Measurements from ENCODE around the gene LIN28A. TPM values are rescaled to one million over a fixed set of nuclear protein-coding genes. Genes with fewer than 3 reads are reported as not detected.

The LIN28A gene
- total RNA-seq, 4 donors from 2014 or later: not detected

GRCh38 chr1:26399034-26399433, 11.6 kb upstream of the LIN28A start:
- H3K27me3 ChIP-seq: peaks cover 12% of the 10 kb centered on the region
- DNase-seq: no peak
- H3K27ac ChIP-seq: no peak overlapping the region
- no peak for TF ChIP-seq POLR2A (IDR thresholded peaks at IDR 0.05)
- TF ChIP-seq EP300 (IDR thresholded peaks at IDR 0.05; ENCODE audit: low read depth): no peak
- TF ChIP-seq POLR2AphosphoS5 (IDR thresholded peaks at IDR 0.05): no peak
- no peak for TF ChIP-seq CTCF (IDR thresholded peaks at IDR 0.05)
- no peaks in the 10 kb centered on the region for H3K9me3 ChIP-seq
- in situ Hi-C loops (cut with MboI; ENCODE audit: low pct_ligation_motif_present in 1 of 4, low pct_unique_long_range_greater_than_20kb in 1 of 4, low sequenced_read_pairs in 3 of 4): no loop called here
- no peaks in the 10 kb centered on the region for H3K4me1 ChIP-seq
- intact Hi-C loops (cut with DNase I; ENCODE audit: low total_unique reads): no loop called here
- H3K36me3 ChIP-seq: no peaks in the 10 kb centered on the region
- WGBS, 2 donors (ENCODE audit: low coverage in 1 of 2): 60 to 69% methylated on average over 2 to 3 of the region's 3 CpGs
- H3K4me3 ChIP-seq: no peak overlapping the region

- H3K27ac ChIP-seq: no peak overlapping the region
- no peak overlapping the region for H3K4me3 ChIP-seq
- H3K36me3 ChIP-seq: no peaks in the 10 kb centered on the region
- H3K9me3 ChIP-seq: no peaks in the 10 kb centered on the region
- TF ChIP-seq EP300 (IDR thresholded peaks at IDR 0.05; ENCODE audit: low read depth): no peak
- TF ChIP-seq POLR2AphosphoS5 (IDR thresholded peaks at IDR 0.05): no peak
- TF ChIP-seq CTCF (IDR thresholded peaks at IDR 0.05): no peak
- no peak for TF ChIP-seq POLR2A (IDR thresholded peaks at IDR 0.05)
- intact Hi-C loops (cut with DNase I; ENCODE audit: low total_unique reads) (no loop called here), in situ Hi-C loops (cut with MboI; ENCODE audit: low pct_ligation_motif_present in 1 of 4, low pct_unique_long_range_greater_than_20kb in 1 of 4, low sequenced_read_pairs in 3 of 4) (no loop called here)
- no peak for DNase-seq
- 80 to 84% methylated on average over 3 of the region's 3 CpGs for WGBS, 2 donors (ENCODE audit: low coverage in 1 of 2)
- no peaks in the 10 kb centered on the region for H3K4me1 ChIP-seq
- peaks cover 16% of the 10 kb centered on the region for H3K27me3 ChIP-seq
Observed at GRCh38 chr1:26401891-26402290, 8.7 kb upstream of the LIN28A start.

GRCh38 chr1:26403656-26404055, 7.0 kb upstream of the LIN28A start:
- WGBS, 2 donors (ENCODE audit: low coverage in 1 of 2): 20 to 26% methylated on average over 1 to 4 of the region's 4 CpGs
- Histone ChIP-seq H3K4me1 (no peaks in the 10 kb centered on the region), H3K27ac (no peak overlapping the region), H3K27me3 (peaks cover 18% of the 10 kb centered on the region), H3K4me3 (no peak overlapping the region), H3K9me3 (no peaks in the 10 kb centered on the region), H3K36me3 (no peaks in the 10 kb centered on the region)
- no peak for DNase-seq
- in situ Hi-C loops (cut with MboI; ENCODE audit: low pct_ligation_motif_present in 1 of 4, low pct_unique_long_range_greater_than_20kb in 1 of 4, low sequenced_read_pairs in 3 of 4) (no loop called here), intact Hi-C loops (cut with DNase I; ENCODE audit: low total_unique reads) (no loop called here)
- TF ChIP-seq CTCF (IDR thresholded peaks at IDR 0.05) (no peak), EP300 (IDR thresholded peaks at IDR 0.05; ENCODE audit: low read depth) (no peak), POLR2AphosphoS5 (IDR thresholded peaks at IDR 0.05) (no peak), POLR2A (IDR thresholded peaks at IDR 0.05) (no peak)

GRCh38 chr1:26404641-26405040, 6.0 kb upstream of the LIN28A start:
- DNase-seq: no peak
- Histone ChIP-seq H3K4me3 (no peak overlapping the region), H3K9me3 (no peaks in the 10 kb centered on the region), H3K27me3 (peaks cover 28% of the 10 kb centered on the region), H3K4me1 (no peaks in the 10 kb centered on the region), H3K27ac (no peak overlapping the region), H3K36me3 (no peaks in the 10 kb centered on the region)
- no peak for TF ChIP-seq POLR2A (IDR thresholded peaks at IDR 0.05)
- no peak for TF ChIP-seq EP300 (IDR thresholded peaks at IDR 0.05; ENCODE audit: low read depth)
- no peak for TF ChIP-seq CTCF (IDR thresholded peaks at IDR 0.05)
- TF ChIP-seq POLR2AphosphoS5 (IDR thresholded peaks at IDR 0.05): no peak
- in situ Hi-C loops (cut with MboI; ENCODE audit: low pct_ligation_motif_present in 1 of 4, low pct_unique_long_range_greater_than_20kb in 1 of 4, low sequenced_read_pairs in 3 of 4) (no loop called here), intact Hi-C loops (cut with DNase I; ENCODE audit: low total_unique reads) (no loop called here)
- WGBS, 2 donors (ENCODE audit: low coverage in 1 of 2): 80 to 93% methylated on average over 1 to 2 of the region's 2 CpGs

Data from transverse colon (tissue), 4 donors.